Middle frontal gyrus (tissue), 1 donor: ENCODE measurements around the gene ISOC2.

Source experiments
- DNase-seq: peaks from one replicate; pipeline ENCODE4 v3.0.0-alpha.2; 2015; ENCODE audit warnings: low spot score; ENCODE audit errors: extremely low spot score

Gene ISOC2

DNA sequence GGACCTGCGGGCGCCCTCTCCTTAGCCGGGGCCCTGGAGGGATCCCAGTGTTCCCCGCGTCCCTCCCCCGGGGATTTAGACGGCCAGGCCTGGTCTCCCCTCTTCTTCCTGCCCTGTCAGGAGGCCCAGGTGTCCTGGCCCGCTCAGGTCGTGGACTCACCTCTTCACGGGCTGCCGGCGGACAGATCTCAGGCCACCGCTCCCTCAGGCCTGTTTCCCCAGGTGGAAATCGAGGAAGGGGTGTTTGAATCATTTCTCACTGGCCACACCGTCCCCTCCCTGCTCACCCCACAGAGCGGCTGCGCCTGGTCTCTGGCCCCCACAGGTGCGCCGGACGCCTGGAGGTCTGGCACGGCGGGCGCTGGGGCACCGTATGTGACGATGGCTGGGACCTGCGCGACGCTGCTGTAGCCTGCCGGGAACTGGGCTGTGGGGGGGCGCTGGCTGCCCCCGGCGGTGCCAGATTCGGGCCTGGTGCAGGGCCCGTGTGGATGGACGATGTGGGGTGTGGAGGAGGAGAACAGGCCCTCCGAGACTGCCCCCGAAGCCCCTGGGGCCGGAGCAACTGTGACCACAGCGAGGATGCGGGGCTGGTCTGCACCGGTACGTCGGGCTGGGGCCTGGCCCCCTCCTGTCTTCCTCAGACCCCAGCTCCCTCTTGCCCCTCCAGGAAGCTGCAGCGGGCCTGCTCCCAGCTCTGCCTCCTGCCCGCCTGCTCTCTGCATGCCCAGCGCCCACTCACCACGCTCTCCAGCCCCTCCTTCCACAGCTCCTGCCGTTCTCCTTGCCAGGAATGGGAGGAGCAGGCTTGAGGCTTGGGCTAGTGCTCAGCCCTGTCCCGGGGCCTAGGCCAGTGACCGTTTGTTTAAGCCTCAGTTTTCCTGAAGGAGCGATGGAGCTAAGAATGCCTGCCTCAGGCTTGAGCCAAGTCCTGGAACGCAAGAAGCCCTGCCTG, 29.3 kb upstream of the ISOC2 start:
- no peak for DNase-seq

DNA sequence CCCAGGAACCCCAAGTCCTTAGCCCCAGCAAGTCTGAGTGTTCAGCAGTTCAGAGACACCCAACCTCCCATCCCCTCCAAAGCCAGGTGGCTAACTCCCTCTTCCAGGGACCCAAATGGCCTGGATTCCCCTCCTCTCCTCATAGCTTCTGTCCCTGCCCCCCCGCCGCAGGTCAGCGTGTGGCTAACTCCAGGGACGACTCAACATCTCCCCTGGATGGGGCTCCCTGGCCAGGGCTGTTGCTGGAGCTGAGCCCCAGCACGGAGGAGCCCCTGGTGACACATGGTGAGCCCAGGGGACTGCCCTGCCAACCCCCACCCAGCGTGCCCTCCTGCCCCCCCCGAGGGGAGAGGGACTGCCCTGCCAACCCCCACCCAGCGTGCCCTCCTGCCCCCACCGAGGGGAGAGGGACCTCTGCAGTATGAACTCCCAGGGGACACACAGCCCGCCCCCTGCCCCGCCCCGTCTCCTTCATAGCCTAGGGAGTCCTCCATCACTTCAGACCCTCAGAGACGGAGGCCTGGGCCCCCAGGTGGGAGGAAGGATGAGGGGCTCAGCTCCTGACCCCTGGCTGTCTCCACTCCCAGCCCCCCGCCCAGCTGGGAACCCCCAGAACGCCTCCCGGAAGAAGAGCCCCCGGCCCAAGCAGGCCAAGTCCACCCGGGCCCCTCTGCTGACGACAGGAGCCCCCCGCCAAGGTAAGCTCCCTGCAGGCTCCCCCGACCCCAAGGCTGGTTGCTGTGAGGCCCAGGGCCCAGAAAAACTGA, 28.5 kb upstream of the ISOC2 start:
- no peak for DNase-seq

- DNase-seq: no peak
These were observed 27.7 kb upstream of the ISOC2 start for GRCh38 chr19:55488986-55489710.

DNA sequence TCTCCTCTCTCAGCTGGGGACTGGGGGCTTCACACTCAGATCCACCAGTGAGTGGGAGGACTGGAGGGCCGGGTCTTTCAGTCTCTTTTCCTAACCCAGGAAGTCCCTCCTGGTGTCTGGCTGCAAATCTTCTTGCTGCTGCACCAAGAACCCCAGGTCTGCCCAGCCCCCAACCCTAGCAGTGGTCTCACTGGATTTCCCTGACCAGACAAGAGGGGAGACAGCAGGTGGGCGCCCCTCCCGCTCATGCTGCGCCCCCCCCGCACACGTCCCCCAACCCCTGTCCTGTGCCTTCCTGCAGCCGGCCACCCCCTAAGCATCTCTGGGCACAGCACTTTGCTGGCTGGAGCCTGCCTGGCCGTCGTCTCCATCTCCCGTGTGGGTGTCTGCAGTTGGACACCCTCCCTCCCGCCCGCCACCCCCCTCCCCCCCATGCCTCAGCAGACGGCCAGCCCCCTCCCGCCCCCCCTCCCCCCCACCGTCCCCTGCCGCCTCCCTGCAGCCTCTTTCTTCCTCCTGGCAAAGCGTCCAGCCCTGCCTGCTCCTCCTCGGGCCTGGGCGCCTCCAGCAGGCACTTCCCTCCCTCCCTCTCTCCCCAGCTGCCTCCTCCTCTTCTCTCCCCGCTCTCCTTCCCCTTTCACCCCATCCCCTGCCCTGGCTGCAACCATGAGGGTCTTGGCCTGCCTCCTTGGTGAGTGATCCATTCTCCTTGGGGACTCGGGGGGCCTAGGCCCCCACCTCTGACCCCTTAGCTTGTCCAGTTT, 26.7 kb upstream of the ISOC2 start, which contains the start of gene SSC5D:
Gene SSC5D (plus strand): TSS at position 513 of the 764 bp plus-strand sequence. CDS start 154 bp downstream, at position 667.
- DNase-seq: no peak

- DNase-seq: no peak
These were observed 25.8 kb upstream of the ISOC2 start for GRCh38 chr19:55486971-55487923.

- DNase-seq: no peak
These were observed 24.9 kb upstream of the ISOC2 start for GRCh38 chr19:55486043-55486970.

GRCh38 chr19:55485439-55486011, 24.1 kb upstream of the ISOC2 start:
- DNase-seq: no peak

- DNase-seq: no peak
These were observed 23.4 kb upstream of the ISOC2 start, which contains the start of gene NAT14 for GRCh38 chr19:55484593-55485438. Gene NAT14, plus strand, starts transcription at chr19:55485188. Its CDS starts 521 bp downstream, at chr19:55485709.

- DNase-seq: no peak
These were observed 22.5 kb upstream of the ISOC2 start for GRCh38 chr19:55483706-55484592.

GRCh38 chr19:55482967-55483705, 21.7 kb upstream of the ISOC2 start:
- DNase-seq: no peak

DNA sequence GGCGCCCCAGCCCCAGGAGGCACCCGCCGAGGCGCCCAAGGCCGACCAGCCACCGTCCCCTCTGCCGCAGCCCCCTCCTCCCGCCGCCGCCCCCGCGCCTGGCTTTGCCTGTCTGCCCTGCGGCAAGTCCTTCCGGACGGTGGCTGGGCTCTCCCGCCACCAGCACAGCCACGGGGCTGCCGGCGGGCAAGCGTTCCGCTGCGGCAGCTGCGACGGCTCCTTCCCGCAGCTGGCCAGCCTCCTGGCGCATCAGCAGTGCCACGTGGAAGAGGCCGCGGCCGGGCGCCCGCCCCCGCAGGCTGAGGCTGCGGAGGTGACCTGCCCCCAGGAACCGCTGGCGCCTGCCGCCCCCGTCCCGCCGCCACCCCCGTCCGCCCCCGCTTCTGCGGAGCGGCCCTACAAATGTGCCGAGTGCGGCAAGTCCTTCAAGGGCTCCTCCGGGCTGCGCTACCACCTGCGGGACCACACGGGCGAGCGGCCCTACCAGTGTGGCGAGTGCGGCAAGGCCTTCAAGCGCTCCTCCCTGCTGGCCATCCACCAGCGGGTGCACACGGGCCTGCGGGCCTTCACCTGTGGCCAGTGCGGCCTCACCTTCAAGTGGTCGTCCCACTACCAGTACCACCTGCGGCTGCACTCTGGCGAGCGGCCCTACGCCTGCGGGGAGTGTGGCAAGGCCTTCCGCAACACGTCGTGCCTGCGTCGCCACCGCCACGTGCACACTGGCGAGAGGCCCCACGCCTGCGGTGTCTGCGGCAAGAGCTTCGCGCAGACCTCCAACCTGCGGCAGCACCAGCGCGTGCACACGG, 20.9 kb upstream of the ISOC2 start:
- DNase-seq: no peak

GRCh38 chr19:55481794-55482155, 20.3 kb upstream of the ISOC2 start:
- DNase-seq: no peak

- no peak for DNase-seq
These were observed 19.8 kb upstream of the ISOC2 start for GRCh38 chr19:55481148-55481793.
